ENCODE measurements around the gene RETREG2.

DNA sequence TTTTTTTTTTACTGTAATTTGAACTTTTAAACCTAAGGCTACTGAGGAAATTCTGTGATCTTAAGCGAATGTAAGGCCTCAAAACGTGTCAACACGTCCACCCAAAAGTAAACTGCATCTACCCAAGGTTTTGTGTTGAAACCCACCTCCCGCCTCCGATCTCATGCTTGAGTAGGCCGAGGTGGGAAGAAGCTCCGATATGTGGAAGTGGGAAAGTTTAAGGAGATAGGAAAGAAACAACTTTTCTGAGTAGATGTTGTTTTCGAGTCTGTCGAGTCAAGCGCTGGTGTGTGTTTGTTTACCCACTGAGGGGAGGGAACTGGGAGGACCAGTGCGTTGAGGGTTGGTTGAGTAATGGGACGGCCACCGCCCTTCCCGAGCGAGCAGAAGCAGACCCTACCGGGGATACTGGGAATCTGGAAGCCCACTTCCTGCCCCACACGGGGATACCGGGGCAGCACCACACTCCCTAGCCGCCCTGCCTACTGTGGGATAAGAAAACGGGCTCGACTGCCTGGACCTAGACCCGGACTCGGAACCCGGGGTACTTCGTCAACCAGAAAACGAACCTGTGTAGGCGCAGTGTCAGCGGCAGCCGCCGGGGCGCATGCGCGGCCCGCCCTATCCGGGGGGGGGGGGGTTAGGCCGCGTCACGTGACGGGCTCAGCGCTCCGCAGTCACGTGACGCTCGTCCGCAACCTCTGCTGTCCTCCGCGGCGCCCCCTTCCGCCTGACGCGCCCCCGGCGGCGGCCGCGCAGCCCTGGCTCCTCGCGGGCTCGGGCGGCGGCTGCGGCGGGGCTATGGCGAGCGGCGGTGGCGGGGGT lies at the start of gene RETREG2:
- TF ChIP-seq, protein P1, sequence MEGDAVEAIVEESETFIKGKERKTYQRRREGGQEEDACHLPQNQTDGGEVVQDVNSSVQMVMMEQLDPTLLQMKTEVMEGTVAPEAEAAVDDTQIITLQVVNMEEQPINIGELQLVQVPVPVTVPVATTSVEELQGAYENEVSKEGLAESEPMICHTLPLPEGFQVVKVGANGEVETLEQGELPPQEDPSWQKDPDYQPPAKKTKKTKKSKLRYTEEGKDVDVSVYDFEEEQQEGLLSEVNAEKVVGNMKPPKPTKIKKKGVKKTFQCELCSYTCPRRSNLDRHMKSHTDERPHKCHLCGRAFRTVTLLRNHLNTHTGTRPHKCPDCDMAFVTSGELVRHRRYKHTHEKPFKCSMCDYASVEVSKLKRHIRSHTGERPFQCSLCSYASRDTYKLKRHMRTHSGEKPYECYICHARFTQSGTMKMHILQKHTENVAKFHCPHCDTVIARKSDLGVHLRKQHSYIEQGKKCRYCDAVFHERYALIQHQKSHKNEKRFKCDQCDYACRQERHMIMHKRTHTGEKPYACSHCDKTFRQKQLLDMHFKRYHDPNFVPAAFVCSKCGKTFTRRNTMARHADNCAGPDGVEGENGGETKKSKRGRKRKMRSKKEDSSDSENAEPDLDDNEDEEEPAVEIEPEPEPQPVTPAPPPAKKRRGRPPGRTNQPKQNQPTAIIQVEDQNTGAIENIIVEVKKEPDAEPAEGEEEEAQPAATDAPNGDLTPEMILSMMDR (IDR thresholded peaks at IDR 0.05; ENCODE audit: control extremely low read depth in 1 of 3, insufficient read depth in 1 of 3, low read depth in 1 of 3, low read length in 3 of 3) = peak; percentile 44 to 61 (median 53)
- TF ChIP-seq RAD21 (IDR thresholded peaks at IDR 0.05 in 1 of 2, conservative IDR thresholded peaks at IDR 0.05 in 1 of 2; ENCODE audit: low read depth in 2 of 2, low read length in 2 of 2) = peak in 1 of 2 experiments; percentile 36; a peak in 1 of 4 replicates
- TF ChIP-seq POLR2A (IDR thresholded peaks at IDR 0.05; ENCODE audit: control extremely low read depth in 1 of 2, low read depth in 2 of 2, low read length in 2 of 2) = peak in 1 of 2 experiments; percentile 31; a peak in 1 of 3 replicates
- peak in 1 of 2 experiments; percentile 81; a peak in 1 of 3 replicates for TF ChIP-seq EP300 (IDR thresholded peaks at IDR 0.05; ENCODE audit: borderline replicate concordance in 1 of 2, low read depth in 2 of 2, low read length in 2 of 2)
- no peak for TF ChIP-seq ZNF274 (IDR thresholded peaks at IDR 0.05; ENCODE audit: borderline replicate concordance, extremely low read depth, low read length)
- TF ChIP-seq SIN3A (conservative IDR thresholded peaks at IDR 0.05 in 1 of 2, IDR thresholded peaks at IDR 0.05 in 1 of 2; ENCODE audit: low read depth in 1 of 2, low read length in 2 of 2) = peak; percentile 69 to 90; a peak in 3 of 4 replicates
- peak; percentile 51; the same call in 1 of the 2 replicates for TF ChIP-seq TBP (IDR thresholded peaks at IDR 0.05; ENCODE audit: low read depth, low read length)
- TF ChIP-seq SUZ12 (IDR thresholded peaks at IDR 0.05; ENCODE audit: low read length) = no peak
- no peak for TF ChIP-seq POLR2AphosphoS5 (IDR thresholded peaks at IDR 0.05; ENCODE audit: low read depth, low read length)
- TF ChIP-seq JUND (IDR thresholded peaks at IDR 0.05; ENCODE audit: low read length) = 0 out of 2 replicates have a peak, but pooled peaks have one; percentile 11
- TF ChIP-seq RXRA (IDR thresholded peaks at IDR 0.05; ENCODE audit: insufficient read depth, low read depth, low read length) = no peak
- TF ChIP-seq YY1 (IDR thresholded peaks at IDR 0.05; ENCODE audit: low read depth, low read length) = no peak
- TF ChIP-seq, protein P2, sequence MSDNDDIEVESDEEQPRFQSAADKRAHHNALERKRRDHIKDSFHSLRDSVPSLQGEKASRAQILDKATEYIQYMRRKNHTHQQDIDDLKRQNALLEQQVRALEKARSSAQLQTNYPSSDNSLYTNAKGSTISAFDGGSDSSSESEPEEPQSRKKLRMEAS (IDR thresholded peaks at IDR 0.05) = peak; percentile 28; the same call in 1 of the 2 replicates
- TF ChIP-seq TAF7 (optimal IDR thresholded peaks at IDR 0.05; ENCODE audit: borderline replicate concordance, low read depth, low read length) = no peak

Measured in H1 (cell line).